Activated CD4-positive, CD25-positive, alpha-beta regulatory T cell (primary cell): ENCODE data around the gene SNRPB.
"Not testable (repeated sequence)": the region's sequence is repeated elsewhere in the genome, so short reads cannot be mapped to it uniquely, and the experiment has no call there.

Source experiments
- DNase-seq, 4 experiments: peaks; one replicate each; lab custom pipeline; 2025; lab: John Stamatoyannopoulos, UW

SNRPB gene

GRCh38 chr20:2470423-2471193 is at the start of gene SNRPB:
Gene SNRPB, minus strand, starts transcription at chr20:2470789. Its CDS starts 99 bp downstream, at chr20:2470690.
- peak; percentile 90 to 93 (median 92) for DNase-seq

- no peak for DNase-seq
Measured at GRCh38 chr20:2519115-2519809, 48.7 kb upstream of the SNRPB start.

GRCh38 chr20:2518558-2518957 is 48.0 kb upstream of the SNRPB start:
- no peak for DNase-seq

GRCh38 chr20:2518096-2518495 is 47.5 kb upstream of the SNRPB start:
- no peak for DNase-seq

- no peak for DNase-seq
Measured at GRCh38 chr20:2516399-2516798, 45.8 kb upstream of the SNRPB start.

- DNase-seq: no peak
Measured at GRCh38 chr20:2515203-2515602, 44.6 kb upstream of the SNRPB start.

- no peak for DNase-seq
Measured at GRCh38 chr20:2509794-2510193, 39.2 kb upstream of the SNRPB start.

- DNase-seq: no peak
Measured at GRCh38 chr20:2509468-2509781, 38.8 kb upstream of the SNRPB start.

GRCh38 chr20:2508631-2509467 is 38.3 kb upstream of the SNRPB start, which contains the start of gene ZNF343:
Gene ZNF343, minus strand, starts transcription at chr20:2508915. Its CDS starts 15,020 bp downstream, at chr20:2493895.
- peak; percentile 38 to 67 (median 54) for DNase-seq

GRCh38 chr20:2507875-2508630 is 37.5 kb upstream of the SNRPB start:
- no peak for DNase-seq

- no peak for DNase-seq
Measured at GRCh38 chr20:2507464-2507863, 36.9 kb upstream of the SNRPB start.

GRCh38 chr20:2506426-2506825 is 35.8 kb upstream of the SNRPB start:
- not testable (repeated sequence) for DNase-seq

GRCh38 chr20:2504803-2505202 is 34.2 kb upstream of the SNRPB start:
- not testable (repeated sequence) for DNase-seq

GRCh38 chr20:2502808-2503384 is 32.3 kb upstream of the SNRPB start:
- DNase-seq: not testable (repeated sequence)

GRCh38 chr20:2485661-2486060 is 15.1 kb upstream of the SNRPB start:
- DNase-seq: no peak

GRCh38 chr20:2485080-2485479 is 14.5 kb upstream of the SNRPB start:
- no peak for DNase-seq

GRCh38 chr20:2483504-2483903 is 12.9 kb upstream of the SNRPB start:
- DNase-seq: no peak

- DNase-seq: no peak
Measured at GRCh38 chr20:2480381-2480780, 9.8 kb upstream of the SNRPB start.

- no peak for DNase-seq
Measured at GRCh38 chr20:2476742-2477615, 6.4 kb upstream of the SNRPB start.
